CD4-positive, alpha-beta T cell treated with Interferon alpha-2 for 1 hour (primary cell): ENCODE data around the gene EXOSC9.

Experiments used
- DNase-seq, 2 donors: peaks; one replicate each; pipeline ENCODE4 v3.0.0-alpha.2; 2020 to 2022

Gene EXOSC9

GRCh38 chr4:121827853-121828252, 26.7 kb downstream of the EXOSC9 start:
- DNase-seq: no peak

GRCh38 chr4:121829511-121829910, 28.4 kb downstream of the EXOSC9 start:
- DNase-seq: no peak

GRCh38 chr4:121838136-121838535, 37.0 kb downstream of the EXOSC9 start:
- no peak for DNase-seq

- DNase-seq: no peak
These were observed 41.7 kb downstream of the EXOSC9 start for GRCh38 chr4:121842862-121843261.

GRCh38 chr4:121846662-121847061, 45.5 kb downstream of the EXOSC9 start:
- no peak for DNase-seq

- DNase-seq: no peak
These were observed 50.2 kb downstream of the EXOSC9 start for GRCh38 chr4:121851354-121851753.

- DNase-seq: no peak
These were observed 59.0 kb downstream of the EXOSC9 start for GRCh38 chr4:121860121-121860520.

GRCh38 chr4:121861426-121861825, 60.3 kb downstream of the EXOSC9 start:
- no peak for DNase-seq

- DNase-seq: no peak
These were observed 62.7 kb downstream of the EXOSC9 start for GRCh38 chr4:121863799-121864198.
